ENCODE data around the gene FNDC11. TPM values are rescaled to one million over a fixed set of nuclear protein-coding genes. Genes with fewer than 3 reads are reported as not detected.

FNDC11 gene
- total RNA-seq, 1 experiment from 2014 or later = 1.8 TPM

GRCh38 chr20:63525185-63525584 is 28.8 kb upstream of the FNDC11 start:
- Histone ChIP-seq H2AFZ (ENCODE audit: low read length) (no peak overlapping the region), H3K79me2 (ENCODE audit: low read length) (peaks cover 23% of the 10 kb centered on the region), H3K9me2 (replicated peaks; ENCODE audit: low read length) (no peaks in the 10 kb centered on the region), H3K27ac (ENCODE audit: low read length) (no peak overlapping the region), H3K9me3 (ENCODE audit: low read length) (no peaks in the 10 kb centered on the region), H3K4me2 (ENCODE audit: low read length) (no peak overlapping the region), H4K20me1 (ENCODE audit: low read length) (peaks cover 24% of the 10 kb centered on the region), H3K27me3 (ENCODE audit: low read length) (no peaks in the 10 kb centered on the region), H3K9ac (ENCODE audit: low read length) (no peak overlapping the region), H3K36me3 (ENCODE audit: low read depth, low read length) (peaks cover 24% of the 10 kb centered on the region), H3K4me1 (ENCODE audit: insufficient read depth, low read length) (peaks cover 7% of the 10 kb centered on the region), H3K4me3 (ENCODE audit: low read length) (no peak overlapping the region), H3F3A (ENCODE audit: low read length, unreplicated experiment) (peaks cover 12% of the 10 kb centered on the region)
- TF ChIP-seq EZH2 (IDR thresholded peaks at IDR 0.05; ENCODE audit: low read length, unreplicated experiment) = no peak
- no peak for TF ChIP-seq EZH2phosphoT487 (IDR thresholded peaks at IDR 0.05; ENCODE audit: borderline replicate concordance, low read length)
- no peak for TF ChIP-seq CTCF (conservative IDR thresholded peaks at IDR 0.05; ENCODE audit: low read depth, low read length)
- no peak for ATAC-seq
- POLR2A ChIA-PET (ENCODE audit: unreplicated experiment) = interaction anchor here (0.6 kb wide), 1 partner anchor 133 kb away, joined by 11 read pairs; no protein-coding TSS in a partner anchor
- intact Hi-C loops (cut with micrococcal nuclease) = no loop called here
- BruUV-seq (replicated peaks) = no TSS peak
- CTCF ChIA-PET = no interaction called here
- DNase-seq = no peak

GRCh38 chr20:63525971-63526370 is 28.0 kb upstream of the FNDC11 start:
- peaks cover 24% of the 10 kb centered on the region for H4K20me1 ChIP-seq (ENCODE audit: low read length)
- H3K4me2 ChIP-seq (ENCODE audit: low read length) = no peak overlapping the region
- ChIA-PET POLR2A (ENCODE audit: unreplicated experiment) (no interaction called here), CTCF (no interaction called here)
- no peak for ATAC-seq
- intact Hi-C loops (cut with micrococcal nuclease) = no loop called here
- BruUV-seq (replicated peaks) = no TSS peak
- peaks cover 22% of the 10 kb centered on the region for H3K79me2 ChIP-seq (ENCODE audit: low read length)
- no peaks in the 10 kb centered on the region for H3K9me3 ChIP-seq (ENCODE audit: low read length)
- H3K4me1 ChIP-seq (ENCODE audit: insufficient read depth, low read length) = peaks cover 7% of the 10 kb centered on the region
- H3K9me2 ChIP-seq (replicated peaks; ENCODE audit: low read length) = no peaks in the 10 kb centered on the region
- no peak for TF ChIP-seq EZH2 (IDR thresholded peaks at IDR 0.05; ENCODE audit: low read length, unreplicated experiment)
- no peak for TF ChIP-seq CTCF (conservative IDR thresholded peaks at IDR 0.05; ENCODE audit: low read depth, low read length)
- TF ChIP-seq EZH2phosphoT487 (IDR thresholded peaks at IDR 0.05; ENCODE audit: borderline replicate concordance, low read length) = no peak
- H3F3A ChIP-seq (ENCODE audit: low read length, unreplicated experiment) = peaks cover 12% of the 10 kb centered on the region
- no peak overlapping the region for H3K4me3 ChIP-seq (ENCODE audit: low read length)
- no peak overlapping the region for H2AFZ ChIP-seq (ENCODE audit: low read length)
- no peak overlapping the region for H3K9ac ChIP-seq (ENCODE audit: low read length)
- no peak overlapping the region for H3K27ac ChIP-seq (ENCODE audit: low read length)
- H3K36me3 ChIP-seq (ENCODE audit: low read depth, low read length) = peaks cover 24% of the 10 kb centered on the region
- H3K27me3 ChIP-seq (ENCODE audit: low read length) = no peaks in the 10 kb centered on the region
- DNase-seq = no peak

DNA sequence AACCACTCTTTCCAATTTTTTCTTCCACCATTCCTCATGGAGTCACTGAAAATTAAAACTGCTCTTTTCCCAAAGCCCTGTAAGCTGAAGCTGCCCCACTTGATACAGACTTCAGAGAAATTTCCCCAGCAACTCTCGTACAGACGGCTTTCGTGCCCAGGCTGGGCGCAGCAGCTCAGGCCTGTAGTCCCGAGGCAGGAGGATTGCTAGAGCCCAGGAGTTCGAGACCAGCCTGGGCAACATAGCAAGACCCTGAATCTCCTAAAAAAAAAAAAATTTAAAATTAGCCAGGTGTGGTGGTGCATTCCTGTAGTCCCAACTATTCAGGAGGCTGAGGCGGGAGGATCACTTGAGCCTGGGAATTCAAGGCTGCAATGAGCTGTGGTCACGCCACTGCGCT is 26.8 kb upstream of the FNDC11 start:
- intact Hi-C loops (cut with micrococcal nuclease) = no loop called here
- Histone ChIP-seq H3K9ac (ENCODE audit: low read length) (no peak overlapping the region), H3K9me3 (ENCODE audit: low read length) (no peaks in the 10 kb centered on the region), H4K20me1 (ENCODE audit: low read length) (peaks cover 13% of the 10 kb centered on the region), H3K4me3 (ENCODE audit: low read length) (no peak overlapping the region), H3K27me3 (ENCODE audit: low read length) (no peaks in the 10 kb centered on the region), H3K4me1 (ENCODE audit: insufficient read depth, low read length) (peaks cover 4% of the 10 kb centered on the region), H3K79me2 (ENCODE audit: low read length) (peaks cover 11% of the 10 kb centered on the region), H2AFZ (ENCODE audit: low read length) (no peak overlapping the region), H3K4me2 (ENCODE audit: low read length) (no peak overlapping the region), H3K9me2 (replicated peaks; ENCODE audit: low read length) (no peaks in the 10 kb centered on the region), H3K36me3 (ENCODE audit: low read depth, low read length) (peaks cover 17% of the 10 kb centered on the region), H3K27ac (ENCODE audit: low read length) (no peak overlapping the region), H3F3A (ENCODE audit: low read length, unreplicated experiment) (peaks cover 12% of the 10 kb centered on the region)
- CTCF ChIA-PET = no interaction called here
- POLR2A ChIA-PET (ENCODE audit: unreplicated experiment) = no interaction called here
- ATAC-seq = no peak
- TF ChIP-seq CTCF (conservative IDR thresholded peaks at IDR 0.05; ENCODE audit: low read depth, low read length) = no peak
- no peak for TF ChIP-seq EZH2phosphoT487 (IDR thresholded peaks at IDR 0.05; ENCODE audit: borderline replicate concordance, low read length)
- TF ChIP-seq EZH2 (IDR thresholded peaks at IDR 0.05; ENCODE audit: low read length, unreplicated experiment) = no peak
- DNase-seq = no peak
- no TSS peak for BruUV-seq (replicated peaks)
